Vein endothelial cell (primary cell): ENCODE data around the gene C3AR1. TPM values are rescaled to one million over a fixed set of nuclear protein-coding genes. Genes with fewer than 3 reads are reported as not detected.

Source experiments
- total RNA-seq: library from RNA; depleted of rRNA; stranded (reverse); fragments of >200 nt; gene quantifications from 2 replicates; pipeline ENCODE4 v1.2.3, GENCODE V29; 2012

C3AR1 gene
- 0.19 and 0.65 TPM in 2 replicates for total RNA-seq

GRCh38 chr12:8065991-8066594 lies at the start of gene C3AR1:
Gene C3AR1 (minus strand): TSS chr12:8066359. CDS start chr12:8060185, 6,174 bp downstream.

GRCh38 chr12:8032242-8033152 lies 33.7 kb downstream of the C3AR1 start, which contains the start of gene FOXJ2:
Gene FOXJ2 (plus strand): TSS chr12:8032716. CDS start chr12:8039833, 7,117 bp downstream.

Other genes with a start within 250 kb of the C3AR1 start
- gene SLC2A14, start 193.4 kb downstream of the C3AR1 start, total RNA-seq = not detected in 2 replicates
- 28.2 and 35.6 TPM in 2 replicates for gene SLC2A3, start 130.2 kb downstream of the C3AR1 start, total RNA-seq
- 8.2 and 8.5 TPM in 2 replicates for gene FOXJ2, start 33.6 kb downstream of the C3AR1 start, total RNA-seq
- gene NECAP1, start 15.9 kb upstream of the C3AR1 start, total RNA-seq = 45.9 and 53.2 TPM in 2 replicates
- not detected in 2 replicates for gene CLEC4A, start 57.3 kb upstream of the C3AR1 start, total RNA-seq
- 0.10 TPM in 1 of 2 replicates, not detected in the other for gene ZNF705A, start 90.7 kb upstream of the C3AR1 start, total RNA-seq
- not detected in 2 replicates for gene FAM90A1, start 161.3 kb upstream of the C3AR1 start, total RNA-seq